Omental fat pad (tissue), 4 donors: Measurements from ENCODE around the gene LRSAM1. TPM values are rescaled to one million over a fixed set of nuclear protein-coding genes. Genes with fewer than 3 reads are reported as not detected.

Source experiments
- ATAC-seq: fragments of 150-250 bp; one replicate; pipeline ENCODE4 v1.9.1; 2016; ENCODE audit warnings: mild to moderate bottlenecking, moderate library complexity; ENCODE audit not compliant: low FRiP score
- DNase-seq: peaks from one replicate; pipeline ENCODE4 v3.0.0-alpha.2; 2019; ENCODE audit warnings: low spot score
- total RNA-seq, 4 donors: library from RNA; depleted of rRNA; stranded (reverse); fragments of >200 nt; gene quantifications; one replicate each; pipeline ENCODE4 v1.1.0, GENCODE V29; 2016
- TF ChIP-seq, protein P1 (sequence below), 3 donors: fragments of 450-650 bp; IDR thresholded peaks; one replicate each; pipeline ENCODE4 v1.5.1; 2016 to 2017; ENCODE audit warnings: antibody characterized with exemption in 3 of 3, mild to moderate bottlenecking in 3 of 3, moderate library complexity in 2 of 3

The LRSAM1 gene
- total RNA-seq, 4 donors from 2014 or later: 8.3 to 14.6 (median 10.8) TPM

DNA sequence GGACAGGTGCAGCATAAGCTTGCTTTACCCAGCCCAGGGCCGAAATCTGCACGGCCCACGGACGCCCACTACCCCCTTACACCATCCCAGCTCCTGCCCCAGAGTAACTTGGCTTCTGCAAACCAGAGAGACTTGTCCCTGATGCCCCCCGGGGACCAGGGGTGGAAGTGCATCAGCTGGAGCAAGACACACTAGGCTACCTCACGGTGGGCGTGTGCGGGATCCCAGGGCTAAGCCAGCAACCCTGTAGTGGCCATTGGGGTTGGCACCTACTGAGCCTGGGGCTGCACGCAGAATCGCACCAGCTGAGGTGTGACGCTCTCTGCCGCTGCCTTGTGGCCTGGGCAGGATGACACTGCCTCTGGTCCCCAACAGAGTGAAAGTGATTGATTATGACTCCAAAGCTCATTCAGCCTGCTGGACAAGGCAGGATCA is 33.3 kb upstream of the LRSAM1 start:
- DNase-seq (no peak), ATAC-seq (peak; percentile 29)
- TF ChIP-seq, protein P1, sequence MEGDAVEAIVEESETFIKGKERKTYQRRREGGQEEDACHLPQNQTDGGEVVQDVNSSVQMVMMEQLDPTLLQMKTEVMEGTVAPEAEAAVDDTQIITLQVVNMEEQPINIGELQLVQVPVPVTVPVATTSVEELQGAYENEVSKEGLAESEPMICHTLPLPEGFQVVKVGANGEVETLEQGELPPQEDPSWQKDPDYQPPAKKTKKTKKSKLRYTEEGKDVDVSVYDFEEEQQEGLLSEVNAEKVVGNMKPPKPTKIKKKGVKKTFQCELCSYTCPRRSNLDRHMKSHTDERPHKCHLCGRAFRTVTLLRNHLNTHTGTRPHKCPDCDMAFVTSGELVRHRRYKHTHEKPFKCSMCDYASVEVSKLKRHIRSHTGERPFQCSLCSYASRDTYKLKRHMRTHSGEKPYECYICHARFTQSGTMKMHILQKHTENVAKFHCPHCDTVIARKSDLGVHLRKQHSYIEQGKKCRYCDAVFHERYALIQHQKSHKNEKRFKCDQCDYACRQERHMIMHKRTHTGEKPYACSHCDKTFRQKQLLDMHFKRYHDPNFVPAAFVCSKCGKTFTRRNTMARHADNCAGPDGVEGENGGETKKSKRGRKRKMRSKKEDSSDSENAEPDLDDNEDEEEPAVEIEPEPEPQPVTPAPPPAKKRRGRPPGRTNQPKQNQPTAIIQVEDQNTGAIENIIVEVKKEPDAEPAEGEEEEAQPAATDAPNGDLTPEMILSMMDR (IDR thresholded peaks at IDR 0.05): no peak

DNA sequence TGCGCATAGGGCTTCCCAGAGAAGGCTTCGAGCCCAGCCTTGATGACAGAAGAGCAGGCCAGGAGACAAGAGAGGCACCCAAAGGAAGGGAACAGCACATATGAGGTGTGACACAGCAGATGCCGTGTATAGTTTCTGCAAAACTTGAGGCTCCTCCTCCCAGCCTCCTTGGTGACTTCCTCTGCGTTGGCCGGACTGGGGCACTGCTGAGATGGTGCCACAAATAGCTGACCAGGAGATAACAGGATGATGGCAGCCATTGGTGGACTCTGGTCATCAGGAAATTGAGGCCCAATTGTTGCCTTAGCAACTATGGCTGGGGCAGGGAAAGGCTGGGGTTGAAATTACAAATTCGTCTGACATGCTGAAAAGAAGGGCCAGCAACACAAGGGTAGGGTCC is 32.0 kb upstream of the LRSAM1 start:
- ATAC-seq: no peak
- TF ChIP-seq, protein P1 (IDR thresholded peaks at IDR 0.05): no peak
- no peak for DNase-seq

DNA sequence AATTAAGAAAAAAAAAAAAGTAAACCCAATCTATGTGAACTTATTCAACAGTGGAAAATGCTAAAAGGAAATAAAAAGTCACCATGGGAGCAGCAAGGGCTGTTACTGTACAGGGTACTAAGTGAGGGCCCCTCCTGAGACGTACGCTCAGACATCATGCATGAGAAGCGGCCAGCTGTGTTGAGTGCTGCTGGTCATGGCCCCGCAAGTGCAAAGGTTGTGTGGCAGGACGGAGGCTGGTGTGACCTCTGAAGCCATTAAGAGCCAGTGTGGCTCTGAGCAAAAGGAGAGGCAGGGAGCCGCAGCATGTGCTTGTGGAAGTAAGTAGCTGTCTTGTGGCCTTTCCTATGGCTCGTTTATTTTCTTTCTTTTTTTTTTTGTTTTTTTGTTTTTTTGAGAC is 30.3 kb upstream of the LRSAM1 start:
- TF ChIP-seq, protein P1 (IDR thresholded peaks at IDR 0.05): no peak
- ATAC-seq (no peak), DNase-seq (no peak)

DNA sequence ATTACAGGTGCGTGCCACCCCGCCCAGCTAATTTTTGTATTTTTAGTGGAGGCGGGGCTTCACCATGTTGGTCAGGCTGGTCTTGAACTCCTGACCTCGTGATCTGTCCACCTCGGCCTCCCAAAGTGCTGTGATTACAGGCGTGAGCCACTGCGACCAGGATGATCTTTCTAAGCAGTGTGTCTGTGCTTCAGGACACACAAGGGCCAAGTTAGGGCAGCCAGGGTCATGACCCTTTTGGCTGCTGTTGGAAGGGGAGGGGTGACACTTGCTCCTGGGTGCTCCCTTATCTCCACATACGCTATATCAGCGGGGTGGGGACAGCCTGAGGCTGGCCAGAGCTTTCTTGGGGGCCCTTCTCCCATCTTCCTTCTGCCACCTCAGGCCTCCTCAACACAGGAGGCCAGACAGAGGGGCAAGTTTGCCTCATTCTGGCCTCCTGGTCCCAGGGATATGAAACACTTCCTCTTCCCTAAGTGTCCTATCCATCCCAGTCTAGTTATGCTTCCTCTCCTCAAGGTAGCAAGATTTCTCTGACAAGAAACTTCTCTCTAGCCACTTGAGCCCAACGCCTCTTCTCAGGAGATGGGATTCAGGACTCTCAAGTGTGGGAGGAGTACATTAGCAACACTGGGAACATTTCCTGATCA is 29.1 kb upstream of the LRSAM1 start:
- ATAC-seq (no peak), DNase-seq (no peak)
- TF ChIP-seq, protein P1 (IDR thresholded peaks at IDR 0.05): no peak

DNA sequence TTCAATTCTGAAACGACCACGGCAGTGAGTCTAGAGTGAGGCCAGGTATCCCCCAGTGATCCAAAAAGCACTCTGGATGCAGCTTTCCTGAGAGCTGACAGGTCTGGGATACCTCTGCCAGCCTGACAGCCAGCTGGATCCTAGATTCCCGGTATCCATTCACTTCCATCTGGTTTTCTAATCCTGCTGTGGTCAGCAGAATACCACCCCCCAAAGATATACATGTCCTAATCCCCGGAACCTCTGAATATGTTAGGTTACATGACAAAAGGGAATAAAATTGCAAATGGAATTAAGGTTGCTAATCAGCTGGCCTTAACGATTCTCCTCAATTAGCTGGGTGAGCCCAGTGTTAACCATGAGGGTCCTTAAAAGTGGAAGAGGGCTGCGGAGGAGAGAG is 28.5 kb upstream of the LRSAM1 start:
- DNase-seq (no peak), ATAC-seq (no peak)
- TF ChIP-seq, protein P1 (IDR thresholded peaks at IDR 0.05): no peak

DNA sequence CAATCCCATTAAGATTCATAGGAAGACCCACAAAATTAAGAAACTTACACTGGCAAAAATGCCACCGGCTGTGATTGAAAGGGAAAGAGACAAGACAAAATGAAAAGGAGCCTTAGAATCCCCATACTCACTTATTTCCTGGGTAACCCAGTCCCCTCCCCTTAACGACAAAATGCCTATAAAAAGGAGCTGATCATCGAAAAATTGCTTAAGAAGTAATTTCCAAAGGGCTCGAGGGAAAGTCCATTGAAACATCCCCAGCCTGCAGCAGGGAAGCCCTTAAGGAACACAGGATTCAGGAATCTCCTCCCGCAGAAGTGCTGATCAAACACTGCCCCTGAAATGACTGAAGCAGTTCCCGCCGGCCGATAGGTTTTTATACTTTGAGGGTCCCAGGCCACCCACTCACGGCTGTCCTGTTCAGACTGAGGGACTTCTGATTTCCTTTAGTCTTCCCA is 27.8 kb upstream of the LRSAM1 start:
- ATAC-seq (peak; percentile 19), DNase-seq (no peak)
- TF ChIP-seq, protein P1 (IDR thresholded peaks at IDR 0.05): no peak
